ENCODE results near the gene MTMR10. TPM values are rescaled to one million over a fixed set of nuclear protein-coding genes. Genes with fewer than 3 reads are reported as not detected.

The MTMR10 gene
- polyA plus RNA-seq, 1 donor from 2014 or later = 2.3 TPM

- peaks cover 4% of the 10 kb centered on the region for H3K36me3 ChIP-seq (ENCODE audit: insufficient read depth, low read length)
Observed at GRCh38 chr15:30921106-30921505, 70.3 kb downstream of the MTMR10 start.

GRCh38 chr15:30919877-30920550 is 71.4 kb downstream of the MTMR10 start:
- Histone ChIP-seq H2AFZ (ENCODE audit: low read depth, low read length) (no peak overlapping the region), H3K9ac (ENCODE audit: low read length) (no peak overlapping the region), H3K27ac (ENCODE audit: low read length) (no peak overlapping the region), H3K36me3 (ENCODE audit: insufficient read depth, low read length) (peaks cover 8% of the 10 kb centered on the region), H3K4me2 (ENCODE audit: low read length) (no peak overlapping the region), H3K79me2 (replicated peaks; ENCODE audit: insufficient read depth, low read length) (no peaks in the 10 kb centered on the region), H4K20me1 (ENCODE audit: insufficient read depth) (no peaks in the 10 kb centered on the region), H3F3A (ENCODE audit: insufficient read depth, low read length, poor library complexity, severe bottlenecking) (no peaks in the 10 kb centered on the region), H3K9me3 (ENCODE audit: low read length) (no peaks in the 10 kb centered on the region), H3K4me3 (ENCODE audit: low read length) (no peak overlapping the region), H3K9me2 (ENCODE audit: insufficient read depth, low read length) (no peaks in the 10 kb centered on the region), H3K27me3 (ENCODE audit: insufficient read depth, low read depth, low read length) (no peaks in the 10 kb centered on the region)
- no peak for TF ChIP-seq SMC3 (conservative IDR thresholded peaks at IDR 0.05; ENCODE audit: poor library complexity)
- TF ChIP-seq RAD21 (conservative IDR thresholded peaks at IDR 0.05) = no peak
- TF ChIP-seq POLR2AphosphoS5 (IDR thresholded peaks at IDR 0.05) = no peak
- TF ChIP-seq EP300 (conservative IDR thresholded peaks at IDR 0.05; ENCODE audit: poor library complexity, severe bottlenecking) = no peak
- no peak for TF ChIP-seq EZH2 (IDR thresholded peaks at IDR 0.05; ENCODE audit: borderline replicate concordance, insufficient read depth, low read length, poor library complexity, severe bottlenecking)
- TF ChIP-seq TAF1 (IDR thresholded peaks at IDR 0.05; ENCODE audit: low read depth) = no peak
- TF ChIP-seq, protein P1, sequence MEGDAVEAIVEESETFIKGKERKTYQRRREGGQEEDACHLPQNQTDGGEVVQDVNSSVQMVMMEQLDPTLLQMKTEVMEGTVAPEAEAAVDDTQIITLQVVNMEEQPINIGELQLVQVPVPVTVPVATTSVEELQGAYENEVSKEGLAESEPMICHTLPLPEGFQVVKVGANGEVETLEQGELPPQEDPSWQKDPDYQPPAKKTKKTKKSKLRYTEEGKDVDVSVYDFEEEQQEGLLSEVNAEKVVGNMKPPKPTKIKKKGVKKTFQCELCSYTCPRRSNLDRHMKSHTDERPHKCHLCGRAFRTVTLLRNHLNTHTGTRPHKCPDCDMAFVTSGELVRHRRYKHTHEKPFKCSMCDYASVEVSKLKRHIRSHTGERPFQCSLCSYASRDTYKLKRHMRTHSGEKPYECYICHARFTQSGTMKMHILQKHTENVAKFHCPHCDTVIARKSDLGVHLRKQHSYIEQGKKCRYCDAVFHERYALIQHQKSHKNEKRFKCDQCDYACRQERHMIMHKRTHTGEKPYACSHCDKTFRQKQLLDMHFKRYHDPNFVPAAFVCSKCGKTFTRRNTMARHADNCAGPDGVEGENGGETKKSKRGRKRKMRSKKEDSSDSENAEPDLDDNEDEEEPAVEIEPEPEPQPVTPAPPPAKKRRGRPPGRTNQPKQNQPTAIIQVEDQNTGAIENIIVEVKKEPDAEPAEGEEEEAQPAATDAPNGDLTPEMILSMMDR (IDR thresholded peaks at IDR 0.05; ENCODE audit: poor library complexity, severe bottlenecking) = no peak
- TF ChIP-seq MXI1 (conservative IDR thresholded peaks at IDR 0.05; ENCODE audit: poor library complexity, severe bottlenecking) = no peak

More at GRCh38 chr15:30921106-30921505, 70.3 kb downstream of the MTMR10 start:
- Histone ChIP-seq H3K4me2 (ENCODE audit: low read length) (no peak overlapping the region), H3F3A (ENCODE audit: insufficient read depth, low read length, poor library complexity, severe bottlenecking) (no peaks in the 10 kb centered on the region), H4K20me1 (ENCODE audit: insufficient read depth) (no peaks in the 10 kb centered on the region), H3K27ac (ENCODE audit: low read length) (no peak overlapping the region), H3K9me3 (ENCODE audit: low read length) (no peaks in the 10 kb centered on the region), H3K9ac (ENCODE audit: low read length) (no peak overlapping the region), H3K79me2 (replicated peaks; ENCODE audit: insufficient read depth, low read length) (no peaks in the 10 kb centered on the region), H2AFZ (ENCODE audit: low read depth, low read length) (no peak overlapping the region), H3K9me2 (ENCODE audit: insufficient read depth, low read length) (no peaks in the 10 kb centered on the region), H3K4me3 (ENCODE audit: low read length) (no peak overlapping the region), H3K27me3 (ENCODE audit: insufficient read depth, low read depth, low read length) (no peaks in the 10 kb centered on the region)
- TF ChIP-seq TAF1 (IDR thresholded peaks at IDR 0.05; ENCODE audit: low read depth) = no peak
- TF ChIP-seq SMC3 (conservative IDR thresholded peaks at IDR 0.05; ENCODE audit: poor library complexity) = no peak
- no peak for TF ChIP-seq POLR2AphosphoS5 (IDR thresholded peaks at IDR 0.05)
- TF ChIP-seq MXI1 (conservative IDR thresholded peaks at IDR 0.05; ENCODE audit: poor library complexity, severe bottlenecking) = no peak
- TF ChIP-seq, protein P1 (IDR thresholded peaks at IDR 0.05; ENCODE audit: poor library complexity, severe bottlenecking) = no peak
- TF ChIP-seq RAD21 (conservative IDR thresholded peaks at IDR 0.05) = no peak
- no peak for TF ChIP-seq EP300 (conservative IDR thresholded peaks at IDR 0.05; ENCODE audit: poor library complexity, severe bottlenecking)
- no peak for TF ChIP-seq EZH2 (IDR thresholded peaks at IDR 0.05; ENCODE audit: borderline replicate concordance, insufficient read depth, low read length, poor library complexity, severe bottlenecking)
- no peak for TF ChIP-seq REST (IDR thresholded peaks at IDR 0.05; ENCODE audit: borderline replicate concordance)

Measured in neural cell (in vitro differentiated cells).